Progenitor cell of endocrine pancreas (in vitro differentiated cells): ENCODE data around the gene MAST2. TPM values are rescaled to one million over a fixed set of nuclear protein-coding genes. Genes with fewer than 3 reads are reported as not detected.

Experiments used
- DNase-seq: peaks from one replicate; pipeline ENCODE4 v3.0.0; 2021; ENCODE audit warnings: low spot score; ENCODE audit not compliant: unreplicated experiment
- H3K27ac Mint-ChIP-seq: 2 replicates; pipeline ENCODE4 v1.8.0; 2021; ENCODE audit warnings: mild to moderate bottlenecking, moderate library complexity, mixed read lengths
- H3K27me3 Mint-ChIP-seq: 2 replicates; pipeline ENCODE4 v1.8.0; 2021; ENCODE audit warnings: mixed read lengths
- H3K36me3 Mint-ChIP-seq: 2 replicates; pipeline ENCODE4 v1.8.0; 2022; ENCODE audit warnings: mixed read lengths; ENCODE audit not compliant: insufficient read depth
- H3K4me1 Mint-ChIP-seq: 2 replicates; pipeline ENCODE4 v1.8.0; 2021; ENCODE audit warnings: low read depth, mixed read lengths
- H3K4me3 Mint-ChIP-seq: 2 replicates; pipeline ENCODE4 v1.8.0; 2021; ENCODE audit warnings: low read depth, mild to moderate bottlenecking, moderate library complexity, mixed read lengths
- H3K9me3 Mint-ChIP-seq: 2 replicates; pipeline ENCODE4 v1.8.0; 2021; ENCODE audit warnings: low read depth, mixed read lengths
- total RNA-seq: library from RNA; stranded (reverse); gene quantifications from 2 replicates; pipeline ENCODE4 v1.2.1, GENCODE V29; 2021
- TF ChIP-seq, protein P1 (sequence below): fragments of 200-600 bp; sonication (generic); IDR thresholded peaks from one replicate; pipeline ENCODE4 v1.5.0; 2021; ENCODE audit warnings: antibody characterized with exemption, mild to moderate bottlenecking; ENCODE audit not compliant: unreplicated experiment

The MAST2 gene
- total RNA-seq, 1 donor from 2014 or later = 47.8 TPM

- no peak overlapping the region for H3K27ac Mint-ChIP-seq
- peaks cover 19% of the 10 kb centered on the region for H3K36me3 Mint-ChIP-seq
Measured at GRCh38 chr1:46064708-46065107, 261.3 kb downstream of the MAST2 start.

DNA sequence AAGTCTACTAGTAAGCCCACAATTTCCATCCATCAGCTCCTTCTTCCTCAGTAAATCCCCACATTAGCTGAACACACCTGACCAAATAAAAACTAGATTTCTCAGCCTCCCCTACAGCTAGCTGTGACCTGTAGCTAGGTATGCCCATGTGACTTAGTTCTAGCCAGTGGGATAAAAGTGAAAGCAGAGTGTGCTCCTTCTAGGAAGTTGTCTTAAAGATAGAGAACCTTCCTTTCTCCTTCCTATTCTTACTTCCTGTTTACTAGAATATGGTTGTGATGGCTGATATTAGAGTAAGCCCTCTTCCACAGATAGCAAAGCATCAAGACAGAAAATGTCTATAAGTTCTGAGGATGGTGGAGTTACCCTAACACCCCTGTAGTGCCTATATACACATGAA is 262.0 kb downstream of the MAST2 start:
- DNase-seq = no peak
- Mint-ChIP-seq H3K4me3 (no peak overlapping the region), H3K27me3 (no peaks in the 10 kb centered on the region), H3K27ac (peak overlapping the region; percentile 21), H3K9me3 (no peaks in the 10 kb centered on the region), H3K36me3 (peaks cover 17% of the 10 kb centered on the region), H3K4me1 (peaks cover 10% of the 10 kb centered on the region)
- TF ChIP-seq, protein P1, sequence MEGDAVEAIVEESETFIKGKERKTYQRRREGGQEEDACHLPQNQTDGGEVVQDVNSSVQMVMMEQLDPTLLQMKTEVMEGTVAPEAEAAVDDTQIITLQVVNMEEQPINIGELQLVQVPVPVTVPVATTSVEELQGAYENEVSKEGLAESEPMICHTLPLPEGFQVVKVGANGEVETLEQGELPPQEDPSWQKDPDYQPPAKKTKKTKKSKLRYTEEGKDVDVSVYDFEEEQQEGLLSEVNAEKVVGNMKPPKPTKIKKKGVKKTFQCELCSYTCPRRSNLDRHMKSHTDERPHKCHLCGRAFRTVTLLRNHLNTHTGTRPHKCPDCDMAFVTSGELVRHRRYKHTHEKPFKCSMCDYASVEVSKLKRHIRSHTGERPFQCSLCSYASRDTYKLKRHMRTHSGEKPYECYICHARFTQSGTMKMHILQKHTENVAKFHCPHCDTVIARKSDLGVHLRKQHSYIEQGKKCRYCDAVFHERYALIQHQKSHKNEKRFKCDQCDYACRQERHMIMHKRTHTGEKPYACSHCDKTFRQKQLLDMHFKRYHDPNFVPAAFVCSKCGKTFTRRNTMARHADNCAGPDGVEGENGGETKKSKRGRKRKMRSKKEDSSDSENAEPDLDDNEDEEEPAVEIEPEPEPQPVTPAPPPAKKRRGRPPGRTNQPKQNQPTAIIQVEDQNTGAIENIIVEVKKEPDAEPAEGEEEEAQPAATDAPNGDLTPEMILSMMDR = no peak

More at GRCh38 chr1:46064708-46065107, 261.3 kb downstream of the MAST2 start:
- no peaks in the 10 kb centered on the region for H3K9me3 Mint-ChIP-seq
- no peak for DNase-seq
- H3K4me3 Mint-ChIP-seq = no peak overlapping the region
- TF ChIP-seq, protein P1 = no peak
- H3K4me1 Mint-ChIP-seq = peaks cover 10% of the 10 kb centered on the region
- no peaks in the 10 kb centered on the region for H3K27me3 Mint-ChIP-seq

GRCh38 chr1:46067652-46068051 is 264.2 kb downstream of the MAST2 start:
- peaks cover 7% of the 10 kb centered on the region for H3K36me3 Mint-ChIP-seq
- no peak overlapping the region for H3K4me3 Mint-ChIP-seq
- no peak overlapping the region for H3K27ac Mint-ChIP-seq
- TF ChIP-seq, protein P1 = no peak
- no peaks in the 10 kb centered on the region for H3K9me3 Mint-ChIP-seq
- peaks cover 10% of the 10 kb centered on the region for H3K4me1 Mint-ChIP-seq
- no peaks in the 10 kb centered on the region for H3K27me3 Mint-ChIP-seq
- DNase-seq = no peak

DNA sequence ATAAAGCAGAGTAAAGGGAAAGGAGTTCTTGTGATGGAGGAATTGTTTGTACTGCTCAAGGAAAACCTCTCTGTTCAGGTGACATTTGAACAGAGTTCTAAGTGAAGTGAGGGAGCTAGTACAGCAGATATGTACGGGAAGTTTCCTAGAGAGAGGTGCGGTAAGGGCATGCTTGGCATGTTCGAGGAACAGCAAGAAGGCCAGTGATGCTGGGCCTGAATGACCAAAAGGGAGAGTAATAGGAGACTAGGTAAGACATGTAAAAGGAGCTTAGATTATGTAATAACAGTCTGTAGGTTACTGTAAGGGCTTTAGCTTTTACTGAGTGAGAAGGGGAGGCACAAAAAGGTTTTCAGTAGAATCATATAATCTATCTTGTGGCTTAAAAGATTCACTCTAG is 265.1 kb downstream of the MAST2 start:
- no peak overlapping the region for H3K27ac Mint-ChIP-seq

DNA sequence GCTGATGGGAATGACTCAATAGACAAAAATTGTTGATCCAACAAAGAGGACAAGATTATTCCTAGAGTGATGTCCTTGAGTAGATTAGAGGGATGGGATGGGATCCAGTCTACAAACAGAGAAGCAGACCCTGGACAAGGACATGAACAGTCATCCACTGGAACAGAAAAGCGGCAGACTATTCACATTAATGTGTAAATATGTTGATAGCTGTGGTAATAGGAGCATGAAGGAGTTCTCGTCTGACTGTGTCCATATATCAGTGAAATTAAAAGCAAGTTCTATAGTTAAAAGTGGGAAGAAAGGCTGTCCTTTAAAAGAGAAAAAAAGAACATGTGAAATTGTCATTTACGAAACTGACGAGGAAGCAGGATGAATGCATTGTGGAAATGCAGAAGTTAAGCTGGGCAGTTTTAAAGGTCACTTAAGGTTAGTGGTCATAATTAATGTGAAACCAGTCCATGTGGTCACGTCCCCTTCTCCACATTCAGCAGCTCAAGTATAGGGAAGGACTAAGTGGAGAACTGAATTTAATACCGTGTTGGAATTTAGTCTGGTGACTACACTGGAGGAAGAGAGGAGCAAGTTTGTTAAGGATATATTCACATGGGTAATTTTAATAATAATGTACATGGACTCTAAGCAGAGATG is 266.9 kb downstream of the MAST2 start:
- DNase-seq = no peak
- H3K4me3 Mint-ChIP-seq = no peak overlapping the region
- H3K27me3 Mint-ChIP-seq = no peaks in the 10 kb centered on the region
- H3K27ac Mint-ChIP-seq = no peak overlapping the region
- no peaks in the 10 kb centered on the region for H3K9me3 Mint-ChIP-seq
- no peaks in the 10 kb centered on the region for H3K4me1 Mint-ChIP-seq
- TF ChIP-seq, protein P1 = no peak
- H3K36me3 Mint-ChIP-seq = peaks cover 10% of the 10 kb centered on the region

More for the DNA sequence above, 265.1 kb downstream of the MAST2 start:
- Mint-ChIP-seq H3K27me3 (no peaks in the 10 kb centered on the region), H3K4me1 (peaks cover 2% of the 10 kb centered on the region), H3K36me3 (peaks cover 8% of the 10 kb centered on the region), H3K9me3 (no peaks in the 10 kb centered on the region), H3K4me3 (no peak overlapping the region)
- TF ChIP-seq, protein P1 = no peak
- DNase-seq = no peak
